Measurements from ENCODE around the gene CARS2. TPM values are rescaled to one million over a fixed set of nuclear protein-coding genes. Genes with fewer than 3 reads are reported as not detected.

Gene CARS2
- total RNA-seq, 4 donors from 2014 or later = 49.0 to 78.1 (median 68.4) TPM

GRCh38 chr13:110669036-110669435 lies 36.9 kb downstream of the CARS2 start:
- no peak for TF ChIP-seq POLR2A (IDR thresholded peaks at IDR 0.05)
- TF ChIP-seq, protein P1, sequence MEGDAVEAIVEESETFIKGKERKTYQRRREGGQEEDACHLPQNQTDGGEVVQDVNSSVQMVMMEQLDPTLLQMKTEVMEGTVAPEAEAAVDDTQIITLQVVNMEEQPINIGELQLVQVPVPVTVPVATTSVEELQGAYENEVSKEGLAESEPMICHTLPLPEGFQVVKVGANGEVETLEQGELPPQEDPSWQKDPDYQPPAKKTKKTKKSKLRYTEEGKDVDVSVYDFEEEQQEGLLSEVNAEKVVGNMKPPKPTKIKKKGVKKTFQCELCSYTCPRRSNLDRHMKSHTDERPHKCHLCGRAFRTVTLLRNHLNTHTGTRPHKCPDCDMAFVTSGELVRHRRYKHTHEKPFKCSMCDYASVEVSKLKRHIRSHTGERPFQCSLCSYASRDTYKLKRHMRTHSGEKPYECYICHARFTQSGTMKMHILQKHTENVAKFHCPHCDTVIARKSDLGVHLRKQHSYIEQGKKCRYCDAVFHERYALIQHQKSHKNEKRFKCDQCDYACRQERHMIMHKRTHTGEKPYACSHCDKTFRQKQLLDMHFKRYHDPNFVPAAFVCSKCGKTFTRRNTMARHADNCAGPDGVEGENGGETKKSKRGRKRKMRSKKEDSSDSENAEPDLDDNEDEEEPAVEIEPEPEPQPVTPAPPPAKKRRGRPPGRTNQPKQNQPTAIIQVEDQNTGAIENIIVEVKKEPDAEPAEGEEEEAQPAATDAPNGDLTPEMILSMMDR (IDR thresholded peaks at IDR 0.05) = no peak
- Histone ChIP-seq H3K27ac (no peak overlapping the region), H3K9me3 (no peaks in the 10 kb centered on the region), H3K4me3 (replicated peaks in 1 of 3) (no peak overlapping the region), H3K27me3 (no peaks in the 10 kb centered on the region), H3K36me3 (peaks cover 17 to 35% of the 10 kb centered on the region in 2 donors), H3K4me1 (no peaks in the 10 kb centered on the region)
- intact Hi-C loops (cut with DNase I) = no loop called here
- WGBS, 2 donors = 92 to 95% methylated on average over 9 of the region's 9 CpGs
- no peak for DNase-seq

DNA sequence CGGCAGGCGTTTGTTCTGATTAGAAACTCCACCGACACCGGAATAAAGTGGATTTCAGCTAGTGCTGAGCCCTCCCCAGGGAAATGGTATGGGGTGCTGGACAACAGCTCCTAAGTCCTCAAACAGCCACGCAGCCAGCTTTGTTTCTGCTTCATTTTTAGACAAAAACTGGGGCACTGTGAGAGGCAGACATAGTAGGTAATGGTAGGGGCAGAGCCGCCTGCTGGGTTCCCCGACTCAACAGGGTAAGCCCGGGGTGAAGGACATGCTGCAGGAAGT lies 39.7 kb downstream of the CARS2 start:
- intact Hi-C loops (cut with DNase I) = no loop called here
- no peaks in the 10 kb centered on the region for H3K4me1 ChIP-seq
- peaks cover 33 to 39% of the 10 kb centered on the region in 2 donors for H3K36me3 ChIP-seq
- WGBS, 2 donors = 91 to 95% methylated on average over 7 to 8 of the region's 8 CpGs
- H3K27me3 ChIP-seq = no peaks in the 10 kb centered on the region
- no peak for DNase-seq
- H3K9me3 ChIP-seq = no peaks in the 10 kb centered on the region
- no peak overlapping the region for H3K27ac ChIP-seq
- TF ChIP-seq, protein P1 (IDR thresholded peaks at IDR 0.05) = no peak
- TF ChIP-seq POLR2A (IDR thresholded peaks at IDR 0.05) = no peak
- no peak overlapping the region for H3K4me3 ChIP-seq (replicated peaks in 1 of 3)

DNA sequence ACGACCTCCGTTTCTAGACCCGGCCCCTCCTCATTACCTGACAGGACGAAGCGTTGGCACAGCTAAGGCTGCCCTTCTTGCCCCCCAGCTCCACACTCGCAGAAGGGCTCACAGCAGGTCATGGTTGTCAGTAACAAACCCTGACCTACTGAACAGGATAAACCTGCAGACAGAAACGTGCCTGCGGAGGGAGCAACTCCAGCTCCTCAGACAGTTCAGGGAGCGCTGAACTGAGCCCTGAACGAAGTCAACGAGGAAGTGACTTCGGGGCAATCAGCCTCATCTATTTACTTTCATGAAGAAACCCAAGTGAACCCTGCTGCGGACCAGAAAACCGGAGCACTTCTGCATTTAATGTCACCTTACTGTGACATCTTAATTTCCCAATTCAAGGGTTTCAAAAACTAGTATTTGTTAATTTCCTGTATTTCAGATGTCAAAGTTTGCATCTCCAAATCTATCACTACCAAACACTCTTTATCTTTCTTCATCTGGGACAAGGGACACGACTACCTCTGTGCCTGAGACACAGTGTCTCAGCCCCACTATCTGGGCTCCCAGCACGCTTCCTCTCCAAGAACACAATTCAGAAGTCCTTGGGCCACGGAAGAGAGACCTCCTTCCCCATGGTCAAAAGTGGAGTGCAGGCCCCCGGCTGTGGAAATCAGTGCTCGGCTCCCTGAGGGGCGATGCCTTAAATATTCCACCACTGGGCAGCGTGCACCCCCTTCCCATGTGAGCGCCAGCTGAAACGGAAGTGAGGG lies 40.2 kb downstream of the CARS2 start:
- Histone ChIP-seq H3K4me1 (no peaks in the 10 kb centered on the region), H3K27me3 (no peaks in the 10 kb centered on the region), H3K36me3 (peaks cover 33 to 39% of the 10 kb centered on the region in 2 donors), H3K4me3 (replicated peaks in 1 of 3) (no peak overlapping the region), H3K9me3 (no peaks in the 10 kb centered on the region), H3K27ac (no peak overlapping the region)
- DNase-seq = no peak
- intact Hi-C loops (cut with DNase I) = no loop called here
- TF ChIP-seq POLR2A (IDR thresholded peaks at IDR 0.05) = no peak
- TF ChIP-seq, protein P1 (IDR thresholded peaks at IDR 0.05) = no peak
- WGBS, 2 donors = 89% methylated on average over 23 of the region's 23 CpGs

GRCh38 chr13:110664673-110665072 lies 41.2 kb downstream of the CARS2 start:
- no peaks in the 10 kb centered on the region for H3K9me3 ChIP-seq
- no peak for TF ChIP-seq POLR2A (IDR thresholded peaks at IDR 0.05)
- TF ChIP-seq, protein P1 (IDR thresholded peaks at IDR 0.05) = no peak
- no peaks in the 10 kb centered on the region for H3K4me1 ChIP-seq
- 92 to 96% methylated on average over 11 of the region's 11 CpGs for WGBS, 2 donors
- no peaks in the 10 kb centered on the region for H3K27me3 ChIP-seq
- intact Hi-C loops (cut with DNase I) = no loop called here
- no peak overlapping the region for H3K4me3 ChIP-seq (replicated peaks in 1 of 3)
- DNase-seq = no peak
- H3K27ac ChIP-seq = no peak overlapping the region
- H3K36me3 ChIP-seq = peaks cover 33 to 38% of the 10 kb centered on the region in 2 donors

GRCh38 chr13:110664041-110664440 lies 41.9 kb downstream of the CARS2 start:
- H3K27ac ChIP-seq = no peak overlapping the region
- H3K27me3 ChIP-seq = no peaks in the 10 kb centered on the region
- 90 to 96% methylated on average over 7 of the region's 7 CpGs for WGBS, 2 donors
- DNase-seq = no peak
- no peaks in the 10 kb centered on the region for H3K9me3 ChIP-seq
- intact Hi-C loops (cut with DNase I) = no loop called here
- no peaks in the 10 kb centered on the region for H3K4me1 ChIP-seq
- H3K4me3 ChIP-seq (replicated peaks in 1 of 3) = no peak overlapping the region
- TF ChIP-seq, protein P1 (IDR thresholded peaks at IDR 0.05) = no peak
- TF ChIP-seq POLR2A (IDR thresholded peaks at IDR 0.05) = no peak
- H3K36me3 ChIP-seq = peaks cover 33 to 34% of the 10 kb centered on the region in 2 donors
